HG03571 (cell line): ENCODE results near the gene GPSM1.

Experiments
- ATAC-seq: cut with Tn5 transposase; IDR thresholded peaks from one replicate; pipeline ENCODE4 v1.9.1; 2021; ENCODE audit not compliant: unreplicated experiment

The GPSM1 gene

DNA sequence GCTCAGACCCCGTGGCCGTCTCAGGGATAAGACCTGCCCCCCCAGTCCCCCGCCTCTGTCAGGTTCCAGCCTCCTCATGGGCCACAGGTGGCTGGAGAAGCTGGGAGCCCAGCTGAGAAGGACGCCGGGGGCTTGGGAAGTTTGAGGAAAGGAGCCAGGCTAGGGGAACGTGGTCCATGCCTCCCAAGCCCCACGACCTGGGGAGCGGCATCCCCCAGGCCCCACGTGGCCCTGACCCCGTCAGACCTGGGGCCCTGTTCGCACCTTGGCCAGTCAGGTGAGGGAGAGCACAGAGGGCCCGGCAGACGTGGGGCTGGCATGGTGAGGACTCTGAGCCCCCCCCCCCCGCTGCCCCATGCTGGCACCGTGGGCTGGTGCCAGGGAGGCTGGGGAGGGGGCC is 3.7 kb downstream of the GPSM1 start:
- no peak for ATAC-seq

DNA sequence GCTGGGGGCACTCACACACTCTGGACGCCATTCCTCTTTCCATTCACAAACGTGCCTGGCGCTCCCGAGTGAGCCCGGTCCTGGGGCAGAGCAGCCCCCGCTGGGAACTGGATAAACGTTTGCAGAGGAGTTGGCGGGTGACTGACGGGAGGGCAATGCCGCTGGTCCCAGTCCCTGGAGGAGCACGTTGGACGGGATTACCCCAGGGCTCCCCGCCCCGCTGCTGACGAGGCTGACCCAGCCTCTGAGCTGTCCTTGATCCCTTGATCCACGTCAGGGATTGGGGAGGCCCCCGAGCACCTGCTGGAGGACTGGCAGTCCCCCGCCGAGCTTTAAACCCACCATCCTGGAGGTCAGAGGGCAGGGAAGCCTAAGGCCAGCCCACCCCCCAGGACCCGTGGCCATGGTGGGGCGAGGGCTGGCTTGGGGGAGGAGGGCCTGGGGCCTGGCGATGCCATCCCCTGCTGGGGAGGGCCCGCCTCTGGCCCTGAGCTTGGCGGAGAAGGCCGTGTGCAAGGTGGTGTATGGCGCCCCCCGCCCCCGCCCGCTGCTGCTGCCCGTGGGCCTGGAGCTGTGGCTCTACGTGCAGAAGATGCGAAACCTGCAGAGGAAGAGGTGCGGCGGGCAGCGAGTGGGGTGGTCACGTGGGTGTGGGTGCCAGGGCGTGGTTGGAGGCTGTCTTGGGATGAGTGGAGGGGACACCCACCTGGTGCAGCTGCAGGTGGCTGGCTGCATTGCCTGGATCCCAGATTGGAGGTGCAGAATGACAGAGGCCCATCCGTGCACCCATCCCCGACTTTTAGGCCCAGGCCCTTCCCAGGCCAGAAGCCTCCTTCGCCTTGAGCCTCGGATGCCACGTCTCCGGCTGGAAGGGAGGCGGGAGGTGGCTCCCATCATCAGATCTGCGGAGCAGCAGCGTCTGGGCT is 4.5 kb downstream of the GPSM1 start:
- no peak for ATAC-seq

DNA sequence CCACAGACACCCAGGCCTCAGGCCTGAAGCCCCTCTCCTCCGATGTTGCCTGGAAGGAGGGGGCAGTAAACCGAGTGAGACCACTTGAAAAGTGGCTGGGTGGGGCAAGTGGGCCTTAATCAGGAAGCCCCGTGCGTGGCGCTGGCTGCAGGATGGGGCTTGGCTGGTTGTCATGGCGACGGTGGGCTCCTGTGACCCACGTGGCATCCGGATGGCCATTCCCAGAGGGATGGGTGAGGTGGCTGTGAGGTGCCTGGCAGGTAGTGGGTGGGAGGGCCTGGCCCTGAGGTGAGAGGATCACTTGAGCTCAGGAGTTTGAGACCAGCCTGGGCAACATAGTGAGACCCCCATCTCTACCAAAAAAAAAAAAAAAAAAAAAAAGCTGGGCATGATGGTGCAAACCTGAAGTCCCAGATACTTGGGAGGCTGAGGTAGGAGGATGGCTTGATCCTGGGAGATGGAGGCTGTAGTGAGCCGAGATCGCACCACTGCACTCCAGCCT is 5.2 kb downstream of the GPSM1 start:
- no peak for ATAC-seq

DNA sequence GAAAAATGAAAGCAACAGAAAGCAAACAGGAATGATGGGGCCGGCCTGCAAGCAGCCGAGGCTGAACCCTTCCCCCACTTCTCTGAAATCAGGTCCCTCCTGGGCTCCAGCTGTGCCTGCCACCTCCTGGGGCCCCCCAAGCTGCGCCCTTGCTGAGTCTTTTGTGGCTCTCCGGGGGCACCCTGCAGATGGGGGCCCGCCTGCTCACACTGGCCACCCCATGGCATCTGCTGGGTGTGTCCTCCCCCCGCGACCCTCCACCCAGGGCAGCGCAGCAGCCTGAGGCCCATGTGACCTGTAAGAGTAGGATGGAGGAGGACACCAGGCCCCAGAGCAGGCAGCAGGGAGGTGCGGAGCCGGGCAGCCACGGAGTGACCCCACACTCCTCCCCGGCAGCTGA is 5.7 kb downstream of the GPSM1 start:
- no peak for ATAC-seq

DNA sequence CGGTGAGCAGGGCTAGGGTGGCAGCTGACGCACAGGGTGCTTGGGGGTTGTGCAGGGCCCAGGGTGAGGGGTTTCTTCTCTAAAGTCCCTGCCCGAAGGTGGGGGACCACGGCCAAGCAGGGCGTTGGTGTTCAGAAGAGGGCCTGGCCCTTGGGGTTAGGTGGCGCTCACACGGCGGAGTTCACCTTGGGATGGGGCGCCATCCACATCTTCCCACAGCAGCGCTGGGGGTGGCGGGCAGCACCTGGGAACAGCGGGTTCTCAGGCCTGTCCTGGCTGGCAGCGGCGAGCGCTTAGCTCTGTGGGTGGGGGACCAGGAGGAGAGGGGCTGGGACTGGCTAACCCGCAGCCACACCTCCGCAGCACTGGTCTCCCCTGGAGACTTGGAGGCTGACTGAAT is 6.1 kb downstream of the GPSM1 start:
- no peak for ATAC-seq

DNA sequence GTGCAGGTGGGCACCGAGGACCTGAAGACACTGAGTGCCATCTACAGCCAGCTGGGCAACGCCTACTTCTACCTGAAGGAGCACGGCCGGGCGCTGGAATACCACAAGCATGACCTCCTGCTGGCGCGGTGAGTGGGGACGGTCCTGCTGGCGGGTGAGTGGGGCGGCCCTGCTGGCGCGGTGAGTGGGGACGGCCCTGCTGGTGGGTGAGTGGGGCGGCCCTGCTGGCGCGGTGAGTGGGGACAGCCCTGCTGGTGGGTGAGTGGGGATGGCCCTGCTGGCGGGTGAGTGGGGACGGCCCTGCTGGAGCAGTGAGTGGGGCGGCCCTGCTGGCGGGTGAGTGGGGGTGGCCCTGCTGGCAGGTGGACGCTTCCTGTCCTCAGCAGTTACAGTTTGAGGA is 7.2 kb downstream of the GPSM1 start:
- no peak for ATAC-seq

DNA sequence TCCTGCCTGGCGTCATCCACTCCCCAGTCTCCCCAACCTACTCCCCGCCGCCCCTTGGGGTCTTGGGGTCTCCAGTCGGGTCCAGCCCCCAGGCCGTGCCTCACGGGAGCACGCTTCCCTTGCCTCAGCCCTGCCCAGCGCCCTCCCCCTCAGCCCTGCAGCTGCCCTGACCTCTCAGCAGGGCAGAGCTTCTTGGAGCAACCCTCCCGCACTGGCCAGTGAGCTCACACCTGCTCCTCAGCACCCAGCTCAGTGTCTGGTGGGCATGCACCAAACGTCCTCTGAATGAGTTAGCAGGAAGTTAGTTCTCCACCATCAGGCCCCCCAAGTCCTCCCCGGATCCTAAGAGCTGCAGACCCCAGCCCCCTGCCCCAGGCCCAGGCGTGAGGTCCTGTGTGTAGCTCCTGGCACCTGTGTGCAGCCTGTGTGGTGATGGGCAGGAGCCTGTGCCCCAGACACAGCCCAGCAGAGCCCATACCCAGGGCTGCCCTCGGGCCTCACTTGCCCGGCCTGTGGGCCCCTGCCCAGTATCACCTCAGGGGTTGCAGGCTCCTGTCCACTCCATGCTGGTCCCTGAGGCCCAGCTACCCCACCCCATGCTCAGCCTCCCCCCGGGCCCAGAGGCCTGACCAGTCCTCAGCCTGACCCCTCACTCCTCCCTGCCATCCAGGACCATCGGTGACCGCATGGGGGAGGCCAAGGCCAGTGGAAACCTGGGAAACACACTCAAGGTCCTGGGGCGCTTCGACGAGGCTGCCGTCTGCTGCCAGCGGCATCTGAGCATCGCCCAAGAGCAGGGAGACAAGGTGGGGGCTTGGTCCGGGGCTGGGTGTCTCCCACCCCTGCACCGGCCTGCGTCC is 8.2 kb downstream of the GPSM1 start:
- no peak for ATAC-seq

DNA sequence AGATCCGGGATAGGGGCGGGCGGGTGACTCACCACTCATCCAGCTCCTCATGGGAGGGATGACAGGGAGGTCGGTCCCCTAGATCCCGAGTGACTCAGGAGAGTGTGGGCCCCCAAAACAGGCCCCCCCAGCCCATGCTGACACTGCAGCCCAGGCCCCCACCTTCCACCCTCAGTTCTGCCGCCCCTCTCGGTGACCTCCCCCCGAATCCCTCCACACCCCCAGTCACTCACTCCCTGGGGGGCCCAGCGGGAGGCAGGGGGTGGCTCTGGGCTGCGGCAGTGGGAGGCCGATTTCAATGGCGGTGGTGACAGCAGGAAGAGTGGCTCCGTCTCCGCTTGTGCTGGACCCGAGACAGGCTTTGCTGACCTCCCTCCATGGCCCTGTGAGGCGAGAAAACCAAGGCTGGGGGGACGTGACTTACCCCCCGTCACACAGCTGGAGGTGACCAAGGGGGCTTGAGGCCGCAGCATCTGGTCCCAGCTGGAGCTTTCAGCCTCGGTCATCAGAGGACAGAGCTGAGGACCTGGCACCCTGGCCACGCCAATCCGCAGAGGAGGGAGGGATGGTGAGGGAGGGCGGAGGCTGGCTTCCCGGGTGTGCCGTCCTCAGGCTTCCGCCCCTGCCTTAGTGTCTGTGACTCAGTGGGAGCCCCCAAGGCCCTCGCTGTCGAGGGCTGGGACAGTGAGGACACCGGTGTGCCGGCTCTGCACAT is 9.0 kb downstream of the GPSM1 start:
- ATAC-seq = no peak

DNA sequence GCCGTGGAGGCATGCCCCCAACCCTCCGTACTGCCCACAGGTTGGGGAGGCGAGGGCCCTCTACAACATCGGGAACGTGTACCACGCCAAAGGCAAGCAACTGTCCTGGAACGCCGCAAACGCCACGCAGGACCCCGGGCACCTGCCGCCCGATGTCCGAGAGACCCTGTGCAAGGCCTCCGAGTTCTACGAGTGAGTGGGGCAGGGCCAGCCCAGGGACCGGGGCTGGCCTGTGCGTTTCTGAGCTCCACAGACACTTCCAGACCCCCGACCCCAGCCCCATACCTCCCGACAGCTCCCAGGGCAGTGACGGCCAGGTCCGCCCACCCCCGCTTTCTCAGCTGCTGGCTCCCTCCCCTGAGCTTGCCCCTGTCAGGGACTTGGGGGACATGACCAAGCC is 9.5 kb downstream of the GPSM1 start:
- no peak for ATAC-seq

DNA sequence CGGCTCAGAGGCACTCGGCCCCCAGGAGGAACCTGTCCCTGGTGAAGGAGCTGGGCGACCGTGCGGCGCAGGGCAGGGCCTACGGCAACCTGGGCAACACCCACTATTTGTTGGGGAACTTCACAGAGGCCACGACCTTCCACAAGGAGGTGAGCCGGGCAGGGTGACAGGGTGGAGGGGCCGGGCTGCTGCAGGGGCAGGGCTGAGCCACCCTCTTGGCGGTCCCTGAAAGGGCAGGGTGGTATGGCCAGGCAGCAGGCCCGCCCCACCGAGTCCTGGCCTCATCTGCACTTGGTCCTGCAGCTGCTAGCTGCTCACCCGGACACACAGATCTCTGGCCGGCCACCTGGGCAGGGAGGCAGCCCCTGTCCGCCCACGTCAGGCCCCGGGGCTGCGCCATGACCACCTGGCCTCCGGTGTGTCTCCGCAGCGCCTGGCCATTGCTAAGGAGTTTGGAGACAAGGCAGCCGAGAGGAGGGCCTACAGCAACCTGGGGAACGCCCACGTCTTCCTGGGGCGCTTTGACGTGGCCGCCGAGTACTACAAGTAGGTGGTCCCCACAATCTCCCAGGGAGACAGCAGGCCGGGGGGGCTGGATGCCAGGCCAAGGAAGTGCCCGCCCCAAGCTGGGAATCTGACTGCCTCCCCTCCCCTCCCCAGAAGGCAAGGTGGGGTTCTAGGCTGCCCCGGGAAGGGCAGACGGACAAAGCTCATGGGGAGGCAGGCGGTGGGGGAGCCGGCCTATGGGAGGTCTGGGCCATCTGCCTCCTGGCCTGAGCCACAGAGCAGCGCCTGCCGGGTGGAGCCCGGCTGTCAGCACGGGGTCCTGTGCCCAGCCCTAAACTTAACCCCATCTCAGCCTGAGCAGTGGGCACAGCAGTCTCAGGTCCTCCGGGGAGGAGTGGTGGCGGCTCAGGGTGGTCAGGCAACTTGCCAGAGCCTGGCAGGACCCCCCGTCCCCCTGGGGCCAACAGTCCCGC is 10.4 kb downstream of the GPSM1 start:
- ATAC-seq = no peak

DNA sequence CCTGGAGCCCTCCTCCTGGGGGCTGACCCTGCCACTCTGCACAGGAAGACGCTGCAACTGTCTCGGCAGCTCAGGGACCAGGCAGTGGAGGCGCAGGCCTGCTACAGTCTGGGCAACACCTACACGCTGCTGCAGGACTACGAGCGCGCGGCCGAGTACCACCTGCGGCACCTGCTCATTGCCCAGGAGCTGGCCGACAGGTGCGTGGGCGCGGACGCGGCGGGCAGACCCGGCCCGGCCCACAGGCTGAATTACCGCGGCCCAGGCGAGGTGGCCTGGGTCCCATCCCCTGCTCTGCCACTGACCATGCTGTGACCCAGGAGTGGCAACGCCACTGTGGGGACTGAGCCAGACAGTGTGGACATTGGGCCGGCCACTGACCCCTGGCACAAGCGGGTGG is 11.2 kb downstream of the GPSM1 start:
- no peak for ATAC-seq

DNA sequence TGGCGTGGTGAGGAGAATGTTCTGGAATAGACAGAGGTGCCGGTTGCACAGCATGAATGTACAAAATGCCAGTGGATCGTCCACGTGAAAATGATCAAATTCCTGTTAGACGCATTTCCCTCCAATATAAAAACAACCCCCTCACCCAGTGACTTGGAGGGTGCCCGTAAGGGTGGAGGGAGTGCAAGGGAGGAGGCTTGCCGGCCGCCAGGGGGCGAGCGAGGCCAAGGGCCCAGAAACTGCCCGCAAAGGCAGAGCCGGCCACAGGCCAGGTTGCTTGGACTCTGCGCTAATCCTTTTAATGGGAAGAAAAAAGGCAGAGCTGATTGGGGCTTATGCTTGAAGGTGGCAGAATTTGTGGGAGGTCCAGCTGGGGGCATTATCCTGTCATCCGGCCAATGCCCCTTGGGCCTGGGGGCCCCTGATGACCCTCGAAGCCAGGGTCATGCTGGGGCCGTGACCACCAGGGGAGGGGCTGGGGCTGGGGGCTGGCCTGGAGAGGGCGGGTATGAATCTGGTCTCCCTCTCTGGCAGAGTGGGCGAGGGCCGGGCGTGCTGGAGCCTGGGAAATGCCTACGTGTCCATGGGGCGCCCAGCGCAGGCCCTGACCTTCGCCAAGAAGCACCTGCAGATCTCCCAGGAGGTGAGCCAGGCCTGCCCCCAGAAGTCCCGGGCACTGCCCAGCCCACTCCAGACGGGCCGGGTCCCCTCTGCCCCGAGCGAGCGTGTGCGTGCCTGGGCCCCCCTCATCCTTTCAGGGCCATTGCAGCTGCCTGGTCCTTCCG is 12.0 kb downstream of the GPSM1 start:
- no peak for ATAC-seq

DNA sequence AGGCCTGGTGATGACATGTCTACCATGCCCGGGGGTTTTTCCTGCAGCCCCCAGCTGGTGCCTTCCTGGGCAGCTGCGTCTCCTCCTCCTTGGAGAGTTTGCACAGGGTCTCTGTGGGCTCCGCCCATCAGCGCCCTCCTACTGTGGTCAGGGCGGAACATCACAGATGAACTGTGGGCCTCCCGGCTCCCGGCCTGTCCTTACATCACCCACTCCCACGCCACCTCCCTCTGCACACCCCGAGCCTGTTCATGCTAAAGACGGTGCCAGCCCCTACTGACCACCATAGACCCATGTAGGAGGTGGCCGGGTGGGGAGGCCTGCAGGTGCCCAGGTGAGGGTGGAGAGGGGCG is 12.6 kb downstream of the GPSM1 start:
- no peak for ATAC-seq

DNA sequence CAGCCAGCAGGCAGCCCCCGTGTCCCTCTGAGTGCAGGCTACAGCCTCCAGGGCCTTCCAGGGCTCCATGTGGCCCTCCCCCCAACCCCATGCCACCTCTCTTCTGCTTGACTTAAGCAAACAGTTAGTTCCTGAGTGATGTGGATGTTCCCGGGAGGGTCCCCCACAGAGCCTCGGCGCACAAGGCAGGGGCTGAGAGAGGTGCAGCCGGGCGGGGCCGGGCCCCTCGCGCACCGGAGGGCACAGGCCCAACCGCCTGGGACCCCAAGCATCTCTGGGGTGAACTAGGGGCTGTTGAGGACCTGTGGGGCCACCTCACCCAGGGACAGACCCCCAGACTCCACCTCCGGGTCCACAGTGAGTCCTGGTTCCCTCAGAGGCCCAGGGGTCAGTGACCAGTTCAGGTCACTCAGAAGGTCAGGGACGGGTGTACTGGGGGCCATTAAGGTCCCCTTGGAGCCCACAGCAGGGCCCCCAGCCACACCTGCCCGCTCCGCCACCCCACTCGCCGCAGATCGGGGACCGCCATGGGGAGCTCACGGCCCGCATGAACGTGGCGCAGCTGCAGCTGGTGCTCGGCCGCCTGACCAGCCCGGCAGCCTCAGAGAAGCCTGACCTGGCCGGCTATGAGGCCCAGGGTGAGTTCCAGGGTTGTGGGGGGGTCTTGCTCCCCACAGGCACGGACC is 13.2 kb downstream of the GPSM1 start:
- no peak for ATAC-seq

DNA sequence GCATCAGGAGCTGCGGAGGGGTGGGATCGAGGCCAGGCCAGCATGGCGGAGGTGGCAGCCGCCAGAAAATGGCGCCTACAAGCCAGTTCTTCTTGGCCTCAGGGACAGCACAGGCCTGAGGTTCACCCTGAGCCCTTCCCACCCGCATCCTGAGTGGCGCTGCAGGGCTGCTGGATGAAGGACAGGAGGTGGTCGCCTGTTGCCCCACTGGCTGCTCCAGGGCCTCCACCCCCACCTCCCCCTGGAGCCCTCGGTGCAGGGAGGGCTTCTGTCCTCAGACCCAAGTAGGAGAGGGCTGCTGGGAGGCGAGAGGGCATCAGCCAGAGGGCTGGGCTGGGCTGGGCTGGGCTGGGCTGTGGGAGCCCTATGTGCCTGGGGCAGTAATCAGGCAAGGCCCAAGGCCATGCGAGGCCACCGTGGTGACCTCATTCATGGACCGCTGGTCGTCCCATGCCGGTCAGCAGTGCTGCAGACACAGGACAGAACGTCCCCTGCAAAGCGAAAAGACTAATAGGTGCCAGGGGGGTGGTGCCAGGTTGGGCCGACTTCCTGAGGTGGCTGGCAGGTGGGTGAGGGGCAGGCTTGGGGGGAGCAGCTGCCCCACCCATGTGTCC is 13.8 kb downstream of the GPSM1 start:
- no peak for ATAC-seq

DNA sequence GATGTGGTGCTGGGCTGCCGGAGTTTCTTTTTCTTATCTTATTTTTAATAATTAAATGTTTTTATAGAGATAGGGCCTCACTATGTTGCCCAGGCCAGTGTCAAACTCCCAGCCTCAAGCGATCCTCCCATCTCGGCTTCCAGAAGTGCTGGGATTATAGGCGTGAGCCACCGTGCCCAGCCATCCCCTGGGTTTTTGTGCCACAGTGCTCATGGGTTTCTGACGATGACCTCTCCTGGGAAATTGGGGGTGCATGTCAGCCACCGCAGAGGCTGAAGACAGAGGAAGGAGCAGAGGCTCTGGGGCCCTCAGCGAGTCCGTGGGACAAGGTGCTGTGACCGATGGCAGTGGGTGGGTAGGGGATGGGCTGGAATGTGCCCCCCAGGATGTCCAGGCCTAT is 14.4 kb downstream of the GPSM1 start:
- no peak for ATAC-seq

DNA sequence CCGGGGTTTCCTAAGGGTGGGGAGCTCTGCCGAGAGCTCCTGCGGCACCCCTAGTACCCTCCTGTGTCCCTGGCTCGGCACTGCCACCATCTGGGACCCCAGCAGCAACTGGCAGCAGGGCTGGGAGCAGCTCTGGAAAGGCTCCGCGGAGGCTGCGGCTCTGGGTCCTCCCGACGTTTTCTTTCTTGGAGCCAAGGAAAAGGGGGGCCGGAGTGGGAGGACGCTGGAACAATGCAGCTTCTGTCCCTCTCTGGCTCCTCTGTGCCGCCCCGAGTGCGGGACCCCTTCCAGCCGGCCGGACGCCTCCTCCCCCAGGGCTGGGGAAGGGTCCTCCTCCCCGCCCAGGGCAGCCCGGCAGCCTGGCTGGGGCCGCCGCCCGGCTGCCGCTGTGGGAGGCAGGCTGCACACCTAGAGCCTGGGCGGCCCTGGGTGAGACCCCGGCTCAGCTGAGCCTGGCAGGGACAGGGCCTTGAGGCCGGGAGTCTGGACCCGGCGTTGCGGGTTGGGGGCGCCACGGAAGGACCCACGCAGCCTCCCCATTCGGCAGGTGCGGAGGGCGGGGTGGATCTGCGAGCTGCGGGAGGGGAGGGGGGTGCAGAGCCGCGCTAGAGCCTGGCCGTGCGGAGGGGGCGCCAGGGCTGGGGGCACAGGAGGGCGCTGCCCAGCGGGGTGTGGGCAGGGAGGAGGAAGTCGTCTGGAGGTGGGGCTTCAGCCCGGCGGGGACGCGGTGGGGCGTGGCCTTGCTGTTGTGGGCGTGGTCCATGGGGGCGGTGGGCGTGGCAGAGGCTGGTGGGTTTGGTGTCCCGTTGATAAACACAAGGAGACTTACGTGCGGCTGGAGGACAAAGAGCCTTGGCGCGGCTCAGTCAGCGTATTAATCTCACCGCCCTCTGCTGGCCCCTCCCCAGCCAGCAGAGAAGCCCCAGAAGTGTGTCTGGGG is 15.1 kb downstream of the GPSM1 start:
- ATAC-seq = no peak
